NT2/D1 (cell line): ENCODE measurements around the gene SOX10.

Experiments used
- SUZ12 ChIP-seq: IDR thresholded peaks from 2 replicates; pipeline ENCODE4 v1.6.1; 2011; ENCODE audit not compliant: insufficient read length, insufficient read depth; ENCODE audit errors: extremely low read depth
- ZNF274 ChIP-seq: IDR thresholded peaks from 2 replicates; pipeline ENCODE4 v1.6.1; 2011; ENCODE audit warnings: mild to moderate bottlenecking, low read depth, low read length

DNA sequence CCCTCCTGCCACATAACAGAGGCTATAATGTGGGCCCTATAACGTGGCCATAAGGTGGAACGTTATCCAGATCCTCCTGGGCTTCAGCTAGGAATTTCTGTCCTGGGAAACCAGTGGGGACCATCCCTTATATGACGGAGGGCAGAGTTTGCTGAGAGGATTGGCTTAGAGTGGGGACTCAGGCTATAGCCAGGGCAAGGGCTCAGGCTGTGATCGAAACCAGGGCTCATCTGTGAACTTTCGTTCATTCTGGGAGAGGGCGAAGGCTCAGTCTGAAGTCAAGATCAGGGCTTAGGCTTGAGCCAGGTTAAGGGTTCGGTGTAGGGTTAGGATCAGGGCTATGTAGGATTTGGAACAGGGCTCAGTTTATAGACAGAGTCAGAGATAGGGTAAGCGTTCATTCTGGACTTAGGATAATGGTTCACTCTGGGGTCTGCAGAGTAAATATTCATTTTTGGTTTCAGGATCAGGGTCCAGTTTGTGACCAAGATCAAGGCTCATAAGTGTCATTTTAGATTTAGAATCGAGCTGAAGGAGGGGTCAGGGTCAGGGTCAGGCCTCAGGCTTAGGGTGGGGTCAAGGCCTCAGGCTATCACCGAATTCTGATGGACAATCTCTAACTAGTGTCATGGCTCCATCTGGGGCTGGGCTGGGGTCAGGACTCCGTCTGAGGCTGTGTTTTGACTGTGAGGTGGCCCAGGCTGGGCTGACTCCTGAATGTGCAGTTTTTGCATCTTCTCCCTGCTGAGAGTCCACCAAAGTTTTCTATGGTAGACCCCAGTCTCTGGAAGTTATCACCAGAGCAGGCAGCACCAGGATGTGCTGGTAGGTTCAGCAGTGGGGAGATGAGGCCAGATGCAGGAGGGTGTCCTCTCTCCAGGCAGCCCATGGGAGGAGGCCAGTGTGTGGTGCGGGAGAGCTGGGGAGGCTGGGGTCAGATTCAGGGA lies 33.9 kb upstream of the SOX10 start:
- TF ChIP-seq SUZ12 (no peak), ZNF274 (no peak)
